Pons (tissue), 1 donor: Measurements from ENCODE around the gene AUTS2.

Experiments used
- DNase-seq: peaks from one replicate; pipeline ENCODE4 v3.0.0-alpha.2; 2016; ENCODE audit warnings: low spot score

The AUTS2 gene

DNA sequence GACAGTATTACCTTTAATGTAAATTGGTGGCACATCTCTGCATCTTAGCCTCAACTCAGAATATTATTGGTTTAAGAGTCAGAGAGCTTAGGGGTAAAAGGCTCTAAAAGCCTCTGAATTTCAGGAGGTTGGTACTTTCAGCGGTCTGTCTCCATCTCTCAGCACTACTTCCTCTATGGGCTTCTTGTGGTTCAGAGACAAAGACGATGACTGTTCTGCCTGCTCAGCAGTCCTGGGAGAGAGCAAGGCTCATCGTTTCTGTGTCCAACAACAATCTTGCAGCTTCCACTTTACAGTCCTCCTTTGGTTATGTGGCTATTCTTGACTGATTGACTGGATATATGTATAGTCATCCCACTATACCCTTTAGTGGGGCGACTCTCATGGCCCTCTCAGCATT, 394.7 kb downstream of the AUTS2 start:
- DNase-seq, result peak; percentile 84

DNA sequence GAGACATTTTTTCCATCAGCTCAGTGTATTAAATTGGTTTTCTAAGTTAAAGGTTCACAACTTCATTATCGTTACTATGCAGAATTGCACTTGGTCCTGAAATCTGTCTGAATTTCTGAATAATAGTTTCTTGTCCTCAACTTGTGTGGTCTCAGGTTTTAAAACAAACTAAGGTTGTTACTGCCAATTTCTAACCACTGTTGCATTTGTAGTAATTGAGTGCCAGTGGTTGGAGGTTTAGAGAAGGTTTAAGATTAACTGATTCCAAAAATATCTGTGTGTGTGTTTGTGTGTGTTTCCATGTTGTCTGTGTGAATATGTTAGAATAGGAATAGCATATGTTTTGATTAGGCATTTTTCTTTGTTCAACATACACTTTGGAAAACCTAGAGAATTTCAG, 395.9 kb downstream of the AUTS2 start:
- no peak for DNase-seq

DNA sequence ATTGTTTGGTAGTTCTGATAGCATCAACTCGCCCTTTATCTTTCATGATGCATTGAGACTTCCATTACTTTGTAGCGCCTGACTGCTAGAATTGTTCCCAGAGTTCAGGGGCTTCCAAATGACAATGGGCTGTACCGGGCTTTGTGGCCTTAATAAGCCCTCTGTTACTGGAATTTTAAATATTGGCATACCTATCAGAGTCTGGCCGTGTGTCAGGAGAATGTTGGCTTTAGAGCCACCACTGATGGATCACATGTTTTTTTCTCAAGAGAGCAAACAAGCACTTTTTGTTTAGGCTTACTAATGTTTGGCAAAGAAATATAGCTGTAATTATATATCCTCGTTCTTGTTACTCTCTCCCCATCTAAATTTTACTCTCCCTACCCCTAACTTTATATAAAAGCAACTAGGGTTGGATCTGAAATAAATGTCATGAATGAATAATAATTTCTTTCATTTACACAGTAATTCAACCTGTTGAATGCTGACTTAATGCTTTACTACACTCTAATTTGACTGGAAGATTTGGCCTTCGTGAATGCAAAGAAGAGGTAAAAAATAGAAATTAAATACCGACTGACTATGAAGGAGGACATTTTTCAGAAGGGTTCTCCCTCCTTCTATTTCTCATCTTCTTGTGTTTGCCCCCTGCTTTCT, 396.7 kb downstream of the AUTS2 start:
- peak; percentile 50 for DNase-seq

DNA sequence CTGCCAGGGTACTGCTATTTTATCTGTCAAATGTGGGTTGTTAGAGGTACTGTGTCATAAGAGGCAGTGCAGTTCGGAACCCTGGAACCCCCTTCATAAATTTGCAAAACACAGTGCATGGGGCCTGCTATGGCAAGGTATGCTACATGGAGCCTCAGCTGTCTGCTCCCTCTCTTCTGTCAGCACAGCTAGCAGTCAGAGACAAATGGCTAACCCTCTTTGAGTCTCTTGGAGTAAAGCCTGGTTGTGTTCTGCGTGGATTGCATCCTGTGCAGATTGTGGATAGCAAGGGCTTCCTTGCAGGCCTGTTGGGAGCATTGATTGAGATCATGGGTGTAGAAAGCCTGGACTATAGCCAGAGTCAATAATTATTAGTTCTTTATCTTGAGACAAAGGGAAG, 397.8 kb downstream of the AUTS2 start:
- DNase-seq, result no peak

DNA sequence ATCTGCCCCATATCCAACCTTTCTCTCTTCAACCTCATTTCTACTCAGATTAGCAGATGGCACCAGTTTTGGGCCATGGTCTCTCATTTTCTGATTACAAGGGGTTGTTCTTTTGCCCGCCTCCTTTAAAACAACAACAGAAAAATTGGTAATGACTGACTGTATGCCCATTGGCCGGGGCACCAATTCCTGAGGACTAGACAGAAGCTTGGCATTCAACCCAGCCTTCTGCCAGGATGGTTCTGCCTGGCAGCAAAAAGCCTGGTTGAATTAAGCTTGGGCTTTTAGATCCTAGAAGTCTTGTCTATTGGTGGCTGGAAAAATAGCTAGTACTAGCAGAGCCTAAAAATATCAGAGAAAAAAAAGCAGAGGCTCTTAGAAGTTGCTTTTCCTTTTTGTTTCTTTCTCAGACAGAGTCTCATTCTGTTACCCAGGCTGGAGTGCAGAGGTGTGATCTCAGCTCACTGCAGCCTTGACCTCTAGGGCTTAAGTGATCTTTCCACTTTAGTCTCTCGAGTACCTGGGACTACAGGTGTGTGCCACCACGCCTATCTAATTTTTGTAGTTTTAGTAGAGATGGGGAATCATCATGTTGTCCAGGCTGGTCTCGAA, 402.6 kb downstream of the AUTS2 start:
- peak; percentile 14 for DNase-seq

DNA sequence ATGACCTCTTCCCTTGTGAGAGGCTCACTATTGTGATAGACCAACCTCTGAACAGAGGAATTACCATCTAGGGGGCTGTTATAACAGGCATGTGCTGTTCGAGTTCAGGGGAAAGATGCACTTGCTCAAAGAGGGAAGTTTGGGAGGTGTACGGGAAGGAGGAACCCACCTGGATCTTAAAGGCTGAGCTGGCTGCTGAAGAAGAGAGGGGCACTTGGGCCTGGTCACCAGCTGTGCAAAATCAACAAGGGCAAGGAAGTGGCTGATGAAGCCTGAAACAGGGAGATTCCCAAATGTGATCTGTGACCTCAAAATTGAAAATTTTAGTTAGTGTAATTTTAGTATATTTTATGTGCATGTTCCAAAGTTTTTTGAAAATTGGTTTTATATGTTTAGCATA, 407.2 kb downstream of the AUTS2 start:
- no peak for DNase-seq

DNA sequence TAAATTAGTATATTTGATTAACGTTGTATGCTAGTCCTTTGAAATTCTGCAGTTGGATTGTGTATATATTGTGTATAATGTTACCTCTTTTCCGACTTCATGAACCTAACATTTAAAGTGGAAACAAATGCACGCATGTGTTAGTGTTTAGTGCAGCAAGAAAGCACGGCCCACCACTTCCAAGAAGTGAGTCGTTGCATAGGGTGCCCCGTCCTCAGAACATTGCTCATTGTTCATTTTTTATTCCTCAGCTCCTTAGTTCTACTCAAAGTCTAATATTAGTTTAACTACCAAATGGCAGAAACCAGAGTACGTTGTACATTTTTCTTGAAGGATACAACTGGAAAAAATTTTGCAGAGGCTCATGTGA, 407.6 kb downstream of the AUTS2 start:
- DNase-seq, result no peak

DNA sequence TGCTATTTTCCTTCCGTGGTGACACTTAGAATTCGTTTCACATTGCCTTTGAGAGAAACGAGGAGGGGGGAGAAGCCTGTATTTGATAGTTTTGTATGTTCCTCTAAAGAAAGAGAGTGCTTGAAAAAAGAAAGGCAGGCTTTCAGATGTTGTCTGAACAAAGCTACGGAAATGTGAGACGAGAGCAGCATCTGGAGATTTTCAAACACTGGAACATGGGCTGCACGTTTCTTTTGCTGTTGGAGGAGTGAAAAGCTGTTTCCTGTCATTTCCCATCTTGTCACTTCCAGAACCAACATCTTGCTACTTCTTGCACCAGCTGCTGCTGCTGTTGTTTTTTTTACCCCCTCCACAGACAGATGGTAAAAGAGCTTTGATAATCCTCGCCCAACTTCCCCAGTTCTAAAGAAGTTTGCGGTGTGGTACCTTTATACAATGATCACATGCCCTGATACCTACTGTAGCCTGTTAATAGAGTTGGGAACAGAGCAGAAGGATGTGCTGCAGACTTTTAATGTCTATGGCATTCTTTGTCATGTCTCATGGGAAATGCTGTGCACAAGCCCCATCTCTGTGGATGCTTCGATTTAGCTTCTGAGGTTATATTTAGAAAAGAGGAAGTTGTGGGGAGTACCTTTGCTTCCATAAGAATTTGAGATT, 408.1 kb downstream of the AUTS2 start:
- no peak for DNase-seq

DNA sequence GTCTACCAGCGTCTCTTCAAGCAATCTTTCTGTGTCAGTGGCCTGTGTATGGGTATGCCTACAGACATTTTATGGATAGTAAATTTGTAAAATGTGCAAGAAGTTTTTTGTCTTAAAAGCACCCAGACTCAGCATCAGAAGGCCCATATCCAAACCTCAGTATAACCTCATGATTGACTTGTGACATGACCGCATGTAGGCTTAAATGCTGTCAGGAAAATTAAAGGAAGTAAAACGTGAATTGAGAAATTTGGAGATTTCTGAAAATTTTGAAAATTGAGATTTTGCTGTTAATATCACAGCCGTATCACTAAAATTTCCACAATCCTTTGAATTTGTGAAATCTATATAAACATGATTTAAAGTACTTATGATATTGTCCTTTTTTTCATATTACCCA, 410.2 kb downstream of the AUTS2 start:
- no peak for DNase-seq

DNA sequence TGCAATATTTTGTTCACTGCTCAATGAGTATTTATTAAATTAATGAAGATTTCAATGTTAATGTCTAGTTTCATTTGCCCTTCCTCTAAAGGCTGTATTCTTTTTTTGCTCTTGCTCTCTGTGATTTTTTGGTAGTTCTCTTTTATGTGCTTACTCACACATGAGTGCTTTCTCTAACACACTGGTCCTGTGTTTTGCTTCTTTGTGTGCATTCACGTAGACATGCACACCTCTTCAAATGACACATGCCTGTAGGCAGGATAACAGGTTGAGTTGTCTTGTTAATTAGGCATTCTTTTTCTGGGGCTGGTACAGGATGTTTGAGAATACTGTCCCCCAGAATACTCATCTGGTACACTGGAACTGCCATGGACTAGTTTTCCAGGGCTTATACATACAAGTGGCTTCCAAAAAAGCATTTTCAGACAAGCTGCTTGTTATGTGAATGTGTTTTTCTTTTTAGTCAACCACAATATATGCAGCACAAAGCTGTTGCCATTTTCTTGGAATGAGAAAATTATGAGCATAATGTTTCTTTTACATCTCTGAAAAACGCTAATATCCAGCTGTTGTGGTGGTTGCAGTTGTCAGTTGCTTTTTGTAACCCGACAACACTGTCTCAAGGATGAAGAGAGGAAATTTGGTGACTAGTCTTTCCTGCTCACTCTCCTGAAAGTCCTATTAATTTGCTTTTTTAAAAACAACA, 416.4 kb downstream of the AUTS2 start:
- DNase-seq, result no peak

DNA sequence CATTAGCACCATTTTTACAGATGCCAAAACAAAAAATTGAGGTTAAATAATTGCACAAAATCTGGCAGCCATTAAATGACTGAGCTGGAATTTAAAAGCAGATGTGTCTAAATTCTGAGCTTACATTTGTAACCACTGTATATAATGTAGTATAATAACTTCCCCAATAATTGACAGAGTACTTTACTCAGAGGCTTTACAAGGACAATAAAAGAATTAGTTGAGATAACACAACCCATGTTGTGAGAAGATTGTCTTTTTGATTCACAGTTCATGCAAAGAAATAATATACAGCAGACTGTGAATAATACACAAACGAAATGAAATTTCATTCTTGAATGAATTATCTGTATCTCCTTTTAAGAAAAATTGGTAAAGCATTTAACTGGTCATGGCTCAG, 417.1 kb downstream of the AUTS2 start:
- DNase-seq, result no peak

DNA sequence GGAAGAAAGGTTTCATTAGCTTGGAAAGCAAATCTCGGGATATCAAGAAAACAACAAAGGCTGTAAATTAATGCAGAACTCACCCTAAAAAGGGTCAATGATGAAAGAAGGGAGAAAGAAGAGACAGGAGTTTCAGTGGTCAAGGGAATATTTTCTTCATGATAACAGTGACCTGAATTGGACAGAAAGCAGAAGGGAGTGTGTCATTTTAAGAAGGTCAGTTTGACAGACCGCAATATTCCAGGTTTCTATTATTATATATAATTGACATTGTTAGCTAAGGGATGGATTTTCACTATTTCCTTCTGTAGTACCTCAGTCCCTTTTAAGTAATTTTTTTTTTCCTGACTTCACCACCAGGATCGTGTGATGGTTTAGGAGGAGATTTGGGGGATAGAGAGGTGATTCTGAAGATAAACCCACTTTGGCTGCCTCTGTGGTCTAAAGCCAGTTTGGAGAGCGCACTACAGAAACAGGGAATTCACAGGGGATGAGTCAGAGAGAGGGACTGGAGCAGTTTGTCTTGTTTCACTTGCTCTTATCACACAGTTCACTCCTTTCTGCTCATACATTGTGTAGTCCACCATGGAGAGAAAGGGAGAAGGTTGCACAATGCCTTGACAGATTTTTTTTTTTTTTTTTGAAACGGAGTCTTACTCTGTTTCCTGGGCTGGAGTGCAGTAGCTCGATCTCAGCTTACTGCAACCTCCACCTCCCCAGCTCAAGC, 417.9 kb downstream of the AUTS2 start:
- DNase-seq, result no peak

DNA sequence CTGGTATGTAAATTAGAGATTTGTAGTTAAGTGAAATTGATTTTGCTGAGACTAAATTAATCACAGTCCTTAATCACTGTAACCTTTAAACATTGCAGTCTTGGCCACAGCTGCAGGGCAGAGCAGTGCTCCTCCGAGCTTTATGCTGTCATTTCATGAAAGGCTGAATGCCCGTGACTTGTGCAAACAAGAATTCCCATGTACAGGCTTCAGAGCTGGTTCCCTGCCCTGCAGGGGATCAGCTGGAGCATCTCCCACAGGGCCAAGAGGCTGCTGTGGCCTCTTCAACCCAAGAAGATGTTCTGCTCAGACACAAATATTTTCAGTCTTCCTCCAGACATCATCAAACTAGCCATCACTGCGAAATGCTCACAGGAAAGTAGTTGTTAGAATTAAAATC, 419.1 kb downstream of the AUTS2 start:
- no peak for DNase-seq

DNA sequence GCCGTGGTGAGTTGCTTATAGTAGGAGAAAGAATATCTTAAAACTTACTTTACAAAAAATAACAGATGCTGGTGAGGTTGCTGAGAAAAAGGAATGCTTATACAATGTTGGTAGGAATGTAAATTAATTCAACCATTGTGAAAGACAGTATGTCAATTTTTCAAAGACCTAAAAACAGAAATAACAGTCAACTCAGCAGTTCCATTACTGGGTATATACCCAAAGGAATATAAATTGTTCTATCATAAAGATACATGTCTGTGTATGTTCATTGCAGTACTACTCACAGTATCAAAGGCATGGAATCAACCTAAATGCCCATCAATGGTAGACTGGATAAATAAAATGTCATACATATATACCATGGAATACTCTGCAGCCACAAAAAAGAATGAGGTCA, 420.4 kb downstream of the AUTS2 start:
- DNase-seq, result no peak

DNA sequence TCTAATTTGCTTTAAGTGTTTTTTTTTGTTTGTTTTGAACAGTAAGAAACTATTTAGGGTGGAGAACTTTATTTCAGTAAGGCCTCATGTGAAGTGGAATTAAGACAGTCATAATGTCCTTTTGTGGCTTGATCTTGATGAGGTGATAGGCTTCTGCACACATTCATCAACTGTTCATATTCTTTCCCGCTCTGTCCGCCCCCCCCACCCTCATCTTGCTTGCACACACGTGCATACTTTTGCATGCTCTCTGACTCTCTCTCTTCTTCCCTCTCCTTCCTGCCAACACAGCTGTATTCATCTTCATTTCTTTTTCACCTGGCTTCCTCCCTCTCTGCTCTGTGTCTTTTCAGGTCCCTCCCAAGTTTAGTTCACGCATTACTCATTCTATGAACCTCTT, 429.6 kb downstream of the AUTS2 start:
- no peak for DNase-seq

DNA sequence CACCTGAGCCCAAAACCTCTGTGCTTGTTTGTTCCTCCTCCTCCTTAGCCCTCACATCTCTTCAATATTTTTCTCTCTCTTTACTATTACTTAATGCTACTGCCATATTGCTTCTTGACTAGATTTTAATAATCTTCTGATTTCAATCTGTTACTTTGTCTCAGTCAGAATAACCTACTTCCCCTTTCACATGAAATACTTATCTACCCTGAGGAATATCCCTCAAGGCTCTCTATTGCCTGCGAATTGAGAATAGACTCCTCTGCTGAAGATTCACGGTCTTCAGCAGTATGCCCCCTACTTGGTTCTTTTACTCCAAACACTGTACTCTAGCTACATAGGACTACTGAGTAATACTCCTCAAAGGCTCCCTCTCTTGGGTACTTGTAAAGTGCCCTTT, 430.3 kb downstream of the AUTS2 start:
- no peak for DNase-seq

DNA sequence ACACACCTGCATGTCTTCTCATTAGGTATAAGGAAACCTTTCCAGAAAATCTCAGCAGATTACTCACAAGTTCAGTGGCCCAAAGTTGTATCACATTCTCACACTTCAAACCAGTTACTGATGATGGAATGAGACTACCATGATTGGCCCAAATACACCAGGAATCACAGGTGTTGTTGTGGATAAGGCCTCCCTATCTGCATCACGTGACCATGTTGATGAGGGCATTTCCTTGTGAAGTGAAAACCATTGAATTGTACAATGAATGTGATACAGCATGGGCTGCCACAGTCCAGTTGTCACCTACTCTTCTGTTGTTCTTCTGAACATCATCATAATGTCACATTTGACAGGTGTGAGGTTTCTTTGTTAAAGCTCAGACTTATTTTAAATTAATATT, 431.7 kb downstream of the AUTS2 start:
- no peak for DNase-seq

DNA sequence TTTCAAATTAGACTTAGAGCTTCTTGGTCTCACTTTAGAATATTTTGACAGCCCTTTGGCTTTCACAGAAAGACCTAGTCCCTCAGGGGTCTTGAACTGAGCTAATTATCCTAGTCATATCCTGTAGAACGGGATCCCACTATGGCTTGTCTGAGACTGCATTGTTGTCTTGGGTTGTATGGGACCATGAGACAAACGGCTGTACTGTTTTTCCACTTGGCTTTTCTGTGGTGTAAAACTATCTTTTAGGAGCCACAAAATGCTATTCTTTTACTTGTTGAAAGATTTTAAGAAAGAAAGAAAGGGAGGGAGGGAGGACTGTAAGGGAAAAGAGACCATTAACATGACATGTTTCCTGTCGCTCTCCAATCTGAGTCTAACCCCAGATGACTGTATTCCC, 432.5 kb downstream of the AUTS2 start:
- DNase-seq, result no peak

DNA sequence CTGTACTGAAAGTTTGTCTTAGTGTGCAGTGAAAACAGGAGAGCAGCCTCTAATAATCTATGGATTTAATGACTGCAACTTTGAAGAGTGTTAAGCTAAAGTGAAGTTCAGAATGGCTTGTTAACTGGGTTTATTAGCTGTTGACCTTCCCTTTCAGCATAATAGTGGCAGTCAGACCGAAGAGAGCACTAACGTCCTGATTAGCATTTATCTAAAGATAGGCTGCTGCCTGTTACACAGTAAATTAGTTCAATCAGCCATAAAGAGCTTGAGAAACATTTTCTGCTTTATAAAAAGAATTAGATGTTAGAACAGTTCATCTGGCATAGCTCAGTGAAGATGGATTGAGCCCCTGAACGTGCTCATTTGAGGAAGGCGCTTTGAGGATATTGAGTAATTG, 433.0 kb downstream of the AUTS2 start:
- DNase-seq, result no peak

DNA sequence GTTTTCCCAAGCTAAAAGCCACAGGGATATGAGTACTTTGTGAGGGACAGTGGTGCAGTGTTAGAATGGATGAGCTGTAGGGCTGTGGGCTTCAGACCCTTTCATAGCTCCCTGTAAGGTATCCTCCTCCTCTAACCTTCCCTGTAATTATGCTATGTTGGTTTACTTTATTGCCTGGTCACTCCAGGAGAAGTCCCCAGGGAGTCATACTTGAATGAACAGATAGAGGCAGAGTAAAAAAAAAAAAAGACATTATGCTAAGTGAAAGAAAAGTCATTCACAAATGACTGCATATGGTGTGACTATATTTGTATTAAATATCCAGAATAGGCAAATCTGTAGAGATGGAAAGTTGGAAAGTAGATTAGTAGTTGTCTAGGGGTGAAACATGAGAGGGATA, 434.4 kb downstream of the AUTS2 start:
- no peak for DNase-seq

DNA sequence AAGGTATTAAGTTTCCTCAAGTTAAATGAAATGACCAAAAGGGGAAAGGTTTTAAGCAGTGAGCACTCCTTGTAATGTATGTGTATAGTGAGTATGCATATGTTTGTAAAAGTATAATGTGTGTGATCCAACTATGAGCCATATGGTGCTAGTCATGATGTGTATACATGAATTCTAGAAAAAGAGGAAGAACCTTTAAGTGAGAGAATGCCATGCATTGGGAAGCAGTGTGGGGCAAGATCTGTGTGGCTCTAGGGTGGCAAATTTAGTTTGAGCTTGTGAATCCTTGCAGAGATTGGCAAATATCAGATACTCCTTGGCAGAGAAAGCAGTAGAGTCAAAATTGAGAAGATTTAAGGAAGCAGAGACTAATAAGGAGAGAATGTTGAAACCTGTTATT, 435.0 kb downstream of the AUTS2 start:
- DNase-seq, result no peak

DNA sequence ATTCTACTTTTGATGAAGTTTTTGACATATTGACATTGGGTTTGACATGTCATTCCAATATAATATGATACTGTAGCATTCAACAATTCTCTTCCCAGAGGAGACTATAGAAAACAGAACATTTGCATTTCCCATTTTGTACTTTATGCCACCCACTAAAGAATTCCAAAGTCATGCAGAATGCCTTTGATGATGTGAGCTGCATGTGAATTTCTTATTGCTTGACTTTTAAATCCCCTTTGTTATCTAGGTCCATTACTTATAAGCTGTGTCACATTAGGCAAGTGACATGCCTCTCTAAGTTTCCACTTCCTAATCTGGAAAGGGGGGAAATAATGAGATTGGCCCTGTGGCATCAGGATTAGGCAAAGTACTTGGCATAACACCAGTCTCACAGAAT, 436.7 kb downstream of the AUTS2 start:
- no peak for DNase-seq

DNA sequence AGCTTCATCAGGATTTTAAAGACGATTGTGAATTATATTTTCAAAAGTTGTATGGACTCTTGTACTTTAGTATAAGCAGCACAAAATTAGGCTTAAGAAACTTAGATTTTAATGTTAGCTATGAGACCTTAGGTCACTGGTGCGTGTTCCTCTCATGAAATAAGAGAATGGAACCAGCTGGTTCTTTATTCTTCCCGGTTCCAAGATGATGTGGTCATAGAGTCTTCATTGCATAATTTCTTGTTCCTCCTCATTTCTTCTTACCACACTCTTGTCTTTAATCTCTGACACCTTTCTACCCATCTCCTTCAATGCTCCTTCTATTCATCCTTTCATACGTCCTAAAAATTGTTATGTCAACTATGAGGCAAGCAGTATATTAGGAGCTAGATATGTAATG, 437.2 kb downstream of the AUTS2 start:
- no peak for DNase-seq
